Esophagus (tissue), 2 donors: ENCODE measurements around the gene WSCD2. TPM values are rescaled to one million over a fixed set of nuclear protein-coding genes. Genes with fewer than 3 reads are reported as not detected.

Experiments
- H3K27ac ChIP-seq, 2 donors: one replicate each; pipeline ENCODE4 v1.5.1; 2013; ENCODE audit warnings: low read depth in 2 of 2, mild to moderate bottlenecking in 2 of 2, inconsistent platforms in 1 of 2, low read length in 1 of 2, moderate library complexity in 1 of 2
- H3K27me3 ChIP-seq, 2 donors: one replicate each; pipeline ENCODE4 v1.6.1; 2013; ENCODE audit warnings: low read length in 2 of 2, control low read depth in 1 of 2, mild to moderate bottlenecking in 1 of 2; ENCODE audit not compliant: insufficient read depth in 2 of 2, control insufficient read depth in 1 of 2
- H3K36me3 ChIP-seq, 2 donors: one replicate each; pipeline ENCODE4 v1.6.1; 2013; ENCODE audit warnings: low read length in 1 of 2; ENCODE audit not compliant: control insufficient read depth in 2 of 2, insufficient read depth in 2 of 2
- H3K4me1 ChIP-seq, 2 donors: one replicate each; pipeline ENCODE4 v1.6.1; 2013; ENCODE audit warnings: low read length in 1 of 2; ENCODE audit not compliant: control insufficient read depth in 2 of 2, insufficient read depth in 2 of 2
- H3K4me3 ChIP-seq, 2 donors: one replicate each; pipeline ENCODE4 v1.5.1; 2013; ENCODE audit warnings: low read length in 2 of 2, mild to moderate bottlenecking in 2 of 2, low read depth in 1 of 2, moderate library complexity in 1 of 2
- H3K9me3 ChIP-seq, 2 donors: one replicate each; pipeline ENCODE4 v1.6.1; 2013; ENCODE audit warnings: mild to moderate bottlenecking in 2 of 2, low read depth in 1 of 2, low read length in 1 of 2, moderate library complexity in 1 of 2; ENCODE audit not compliant: control insufficient read depth in 2 of 2, insufficient read depth in 1 of 2
- whole genome bisulfite sequencing, 2 donors: extraction: QIAGEN DNeasy Blood & Tissue Kit; methylation state at CpG; one replicate each; pipeline ENCODE4 v1.1.7; 2013; 5-methylcytosine and 5-hydroxymethylcytosine counted together
- polyA plus RNA-seq, 2 donors: library from polyadenylated mRNA; stranded (reverse); fragments of 200-250 nt; gene quantifications; one replicate each; pipeline ENCODE4 v1.2.3, GENCODE V29; 2013
- donor health status: healthy with polysubstance abuse.
- donor health status: Bipolar disorder and iron deficiency.

WSCD2 gene
- polyA plus RNA-seq, 2 donors, result 0.51 to 0.72 TPM

GRCh38 chr12:108241986-108242703 is 113.1 kb downstream of the WSCD2 start:
- H3K4me1 ChIP-seq, result no peaks in the 10 kb centered on the region
- H3K9me3 ChIP-seq, result no peaks in the 10 kb centered on the region
- no peaks in the 10 kb centered on the region for H3K36me3 ChIP-seq
- H3K27me3 ChIP-seq, result no peaks in the 10 kb centered on the region
- WGBS, 2 donors, result 65 to 66% methylated on average over 10 of the region's 10 CpGs
- H3K27ac ChIP-seq, result no peak overlapping the region
- no peak overlapping the region for H3K4me3 ChIP-seq

GRCh38 chr12:108247130-108247529 is 118.0 kb downstream of the WSCD2 start:
- H3K4me1 ChIP-seq, result no peaks in the 10 kb centered on the region
- no peak overlapping the region for H3K4me3 ChIP-seq
- H3K27ac ChIP-seq, result no peak overlapping the region
- H3K27me3 ChIP-seq, result peaks cover 0 to 2% of the 10 kb centered on the region in 2 donors
- no peaks in the 10 kb centered on the region for H3K9me3 ChIP-seq
- no peaks in the 10 kb centered on the region for H3K36me3 ChIP-seq
- 79 to 85% methylated on average over 2 of the region's 2 CpGs for WGBS, 2 donors

- Histone ChIP-seq H3K4me1 (no peaks in the 10 kb centered on the region), H3K9me3 (no peaks in the 10 kb centered on the region), H3K27me3 (peaks cover 0 to 2% of the 10 kb centered on the region in 2 donors), H3K36me3 (no peaks in the 10 kb centered on the region), H3K27ac (no peak overlapping the region), H3K4me3 (no peak overlapping the region)
- 84 to 87% methylated on average over 13 of the region's 13 CpGs for WGBS, 2 donors
These were observed 118.9 kb downstream of the WSCD2 start for GRCh38 chr12:108248011-108248410.

GRCh38 chr12:108252523-108252922 is 123.4 kb downstream of the WSCD2 start:
- WGBS, 2 donors, result 73 to 79% methylated on average over 7 of the region's 7 CpGs
- Histone ChIP-seq H3K4me1 (no peaks in the 10 kb centered on the region), H3K36me3 (no peaks in the 10 kb centered on the region), H3K27ac (no peak overlapping the region), H3K4me3 (no peak overlapping the region), H3K9me3 (peaks cover 0 to 2% of the 10 kb centered on the region in 2 donors), H3K27me3 (peaks cover 0 to 2% of the 10 kb centered on the region in 2 donors)

- WGBS, 2 donors, result 0 to 3% methylated on average over 3 to 4 of the region's 4 CpGs
- Histone ChIP-seq H3K4me3 (no peak overlapping the region), H3K27ac (no peak overlapping the region), H3K4me1 (no peaks in the 10 kb centered on the region), H3K9me3 (peaks cover 0 to 2% of the 10 kb centered on the region in 2 donors), H3K36me3 (no peaks in the 10 kb centered on the region), H3K27me3 (peaks cover 0 to 2% of the 10 kb centered on the region in 2 donors)
These were observed 124.5 kb downstream of the WSCD2 start for GRCh38 chr12:108253540-108253939.

GRCh38 chr12:108254030-108254429 is 124.9 kb downstream of the WSCD2 start:
- H3K4me3 ChIP-seq, result no peak overlapping the region
- peaks cover 2 to 3% of the 10 kb centered on the region in 2 donors for H3K9me3 ChIP-seq
- no peaks in the 10 kb centered on the region for H3K4me1 ChIP-seq
- H3K36me3 ChIP-seq, result no peaks in the 10 kb centered on the region
- H3K27ac ChIP-seq, result no peak overlapping the region
- WGBS, 2 donors, result 42 to 52% methylated on average over 5 of the region's 5 CpGs
- H3K27me3 ChIP-seq, result peaks cover 0 to 2% of the 10 kb centered on the region in 2 donors

GRCh38 chr12:108254517-108255251 is 125.6 kb downstream of the WSCD2 start:
- WGBS, 2 donors, result 38 to 39% methylated on average over 13 of the region's 13 CpGs
- no peaks in the 10 kb centered on the region for H3K4me1 ChIP-seq
- H3K27me3 ChIP-seq, result peaks cover 0 to 2% of the 10 kb centered on the region in 2 donors
- no peak overlapping the region for H3K4me3 ChIP-seq
- peaks cover 2 to 3% of the 10 kb centered on the region in 2 donors for H3K9me3 ChIP-seq
- no peak overlapping the region for H3K27ac ChIP-seq
- no peaks in the 10 kb centered on the region for H3K36me3 ChIP-seq

- Histone ChIP-seq H3K4me3 (no peak overlapping the region), H3K27me3 (peaks cover 0 to 2% of the 10 kb centered on the region in 2 donors), H3K4me1 (no peaks in the 10 kb centered on the region), H3K27ac (no peak overlapping the region), H3K36me3 (no peaks in the 10 kb centered on the region), H3K9me3 (peaks cover 2 to 3% of the 10 kb centered on the region in 2 donors)
- WGBS, 2 donors, result 49 to 55% methylated on average over 3 of the region's 3 CpGs
These were observed 126.1 kb downstream of the WSCD2 start for GRCh38 chr12:108255252-108255602.

- H3K4me3 ChIP-seq, result no peak overlapping the region
- H3K9me3 ChIP-seq, result peaks cover 2 to 3% of the 10 kb centered on the region in 2 donors
- no peaks in the 10 kb centered on the region for H3K4me1 ChIP-seq
- WGBS, 2 donors, result 32 to 37% methylated on average over 3 of the region's 3 CpGs
- no peak overlapping the region for H3K27ac ChIP-seq
- no peaks in the 10 kb centered on the region for H3K36me3 ChIP-seq
- H3K27me3 ChIP-seq, result no peaks in the 10 kb centered on the region
These were observed 127.9 kb downstream of the WSCD2 start for GRCh38 chr12:108257004-108257403.
